ENCODE data around the gene IGF1.

The IGF1 gene

GRCh38 chr12:102498471-102498870 is 18.1 kb upstream of the IGF1 start:
- no peaks in the 10 kb centered on the region for H3K27me3 ChIP-seq (ENCODE audit: control insufficient read depth, insufficient read depth, low read length)
- H3K9me3 ChIP-seq (ENCODE audit: control insufficient read depth, insufficient read depth, low read length), result no peaks in the 10 kb centered on the region
- no peaks in the 10 kb centered on the region for H3K4me1 ChIP-seq (ENCODE audit: control insufficient read depth, insufficient read depth, low read length)
- H3K4me3 ChIP-seq (ENCODE audit: low read depth, low read length), result no peak overlapping the region
- H3K36me3 ChIP-seq (ENCODE audit: control insufficient read depth, insufficient read depth, low read length), result no peaks in the 10 kb centered on the region
- H3K9ac ChIP-seq (ENCODE audit: low read depth, low read length), result no peak overlapping the region
- H3K27ac ChIP-seq (ENCODE audit: low read depth, low read length), result no peak overlapping the region

DNA sequence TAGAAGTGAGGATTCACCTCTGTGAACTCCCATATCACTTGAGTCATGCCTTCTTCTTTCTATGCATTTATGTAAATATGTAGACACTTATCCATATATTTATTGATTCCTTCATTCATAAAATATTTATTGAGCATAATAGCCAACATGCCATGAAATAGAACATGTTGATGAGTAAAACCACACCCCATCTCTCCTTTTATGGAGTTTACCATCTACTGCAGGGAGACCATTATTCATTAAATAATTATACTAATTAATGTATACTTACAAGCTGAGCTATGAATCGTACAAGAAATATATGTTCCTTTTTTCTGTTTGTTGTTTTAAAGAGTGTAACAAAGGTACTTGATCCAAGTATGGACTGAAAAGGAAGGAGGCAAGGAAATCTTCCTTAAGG is 17.4 kb upstream of the IGF1 start:
- H3K36me3 ChIP-seq (ENCODE audit: control insufficient read depth, insufficient read depth, low read length), result no peaks in the 10 kb centered on the region
- no peak overlapping the region for H3K4me3 ChIP-seq (ENCODE audit: low read depth, low read length)
- no peaks in the 10 kb centered on the region for H3K27me3 ChIP-seq (ENCODE audit: control insufficient read depth, insufficient read depth, low read length)
- no peaks in the 10 kb centered on the region for H3K9me3 ChIP-seq (ENCODE audit: control insufficient read depth, insufficient read depth, low read length)
- H3K4me1 ChIP-seq (ENCODE audit: control insufficient read depth, insufficient read depth, low read length), result no peaks in the 10 kb centered on the region
- no peak overlapping the region for H3K9ac ChIP-seq (ENCODE audit: low read depth, low read length)
- no peak overlapping the region for H3K27ac ChIP-seq (ENCODE audit: low read depth, low read length)

DNA sequence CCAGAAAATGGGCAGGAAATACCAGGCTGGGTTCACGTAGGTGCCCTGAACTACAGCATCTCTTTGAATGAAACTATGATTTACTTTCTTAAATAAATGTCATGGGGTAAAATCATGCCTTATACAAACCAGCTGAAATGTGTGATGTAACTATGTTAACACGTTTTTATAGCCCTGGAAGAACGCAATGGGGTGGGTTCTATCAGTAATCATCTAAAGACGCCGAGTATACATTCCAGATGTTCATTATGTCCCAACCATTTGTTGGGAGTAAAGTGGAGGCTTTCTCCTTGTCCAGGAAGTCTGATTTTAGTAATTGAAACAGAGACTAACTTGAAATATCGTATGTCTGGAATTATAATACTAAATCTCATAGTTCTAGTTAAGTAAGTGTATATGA is 16.2 kb upstream of the IGF1 start:
- no peaks in the 10 kb centered on the region for H3K36me3 ChIP-seq (ENCODE audit: control insufficient read depth, insufficient read depth, low read length)
- no peaks in the 10 kb centered on the region for H3K4me1 ChIP-seq (ENCODE audit: control insufficient read depth, insufficient read depth, low read length)
- H3K27ac ChIP-seq (ENCODE audit: low read depth, low read length), result no peak overlapping the region
- H3K9me3 ChIP-seq (ENCODE audit: control insufficient read depth, insufficient read depth, low read length), result no peaks in the 10 kb centered on the region
- H3K27me3 ChIP-seq (ENCODE audit: control insufficient read depth, insufficient read depth, low read length), result no peaks in the 10 kb centered on the region
- H3K4me3 ChIP-seq (ENCODE audit: low read depth, low read length), result no peak overlapping the region
- no peak overlapping the region for H3K9ac ChIP-seq (ENCODE audit: low read depth, low read length)

- no peak overlapping the region for H3K27ac ChIP-seq (ENCODE audit: low read depth, low read length)
- no peak overlapping the region for H3K4me3 ChIP-seq (ENCODE audit: low read depth, low read length)
These were observed 6.9 kb upstream of the IGF1 start for GRCh38 chr12:102487226-102487625.

GRCh38 chr12:102486153-102486552 is 5.8 kb upstream of the IGF1 start:
- Histone ChIP-seq H3K4me1 (ENCODE audit: control insufficient read depth, insufficient read depth, low read length) (no peaks in the 10 kb centered on the region), H3K4me3 (ENCODE audit: low read depth, low read length) (no peak overlapping the region)

More at GRCh38 chr12:102487226-102487625, 6.9 kb upstream of the IGF1 start:
- H3K9me3 ChIP-seq (ENCODE audit: control insufficient read depth, insufficient read depth, low read length), result no peaks in the 10 kb centered on the region
- no peaks in the 10 kb centered on the region for H3K27me3 ChIP-seq (ENCODE audit: control insufficient read depth, insufficient read depth, low read length)
- H3K9ac ChIP-seq (ENCODE audit: low read depth, low read length), result no peak overlapping the region
- H3K4me1 ChIP-seq (ENCODE audit: control insufficient read depth, insufficient read depth, low read length), result no peaks in the 10 kb centered on the region
- H3K36me3 ChIP-seq (ENCODE audit: control insufficient read depth, insufficient read depth, low read length), result no peaks in the 10 kb centered on the region

GRCh38 chr12:102484428-102484958 is 4.1 kb upstream of the IGF1 start:
- no peak overlapping the region for H3K9ac ChIP-seq (ENCODE audit: low read depth, low read length)
- H3K4me1 ChIP-seq (ENCODE audit: control insufficient read depth, insufficient read depth, low read length), result peaks cover 4% of the 10 kb centered on the region; the same call in 1 of the 2 replicates
- H3K9me3 ChIP-seq (ENCODE audit: control insufficient read depth, insufficient read depth, low read length), result no peaks in the 10 kb centered on the region
- no peaks in the 10 kb centered on the region for H3K36me3 ChIP-seq (ENCODE audit: control insufficient read depth, insufficient read depth, low read length)
- no peaks in the 10 kb centered on the region for H3K27me3 ChIP-seq (ENCODE audit: control insufficient read depth, insufficient read depth, low read length)
- H3K27ac ChIP-seq (ENCODE audit: low read depth, low read length), result no peak overlapping the region
- H3K4me3 ChIP-seq (ENCODE audit: low read depth, low read length), result no peak overlapping the region

More at GRCh38 chr12:102486153-102486552, 5.8 kb upstream of the IGF1 start:
- Histone ChIP-seq H3K27ac (ENCODE audit: low read depth, low read length) (no peak overlapping the region), H3K36me3 (ENCODE audit: control insufficient read depth, insufficient read depth, low read length) (no peaks in the 10 kb centered on the region), H3K27me3 (ENCODE audit: control insufficient read depth, insufficient read depth, low read length) (no peaks in the 10 kb centered on the region), H3K9ac (ENCODE audit: low read depth, low read length) (no peak overlapping the region), H3K9me3 (ENCODE audit: control insufficient read depth, insufficient read depth, low read length) (no peaks in the 10 kb centered on the region)

GRCh38 chr12:102484017-102484416 is 3.7 kb upstream of the IGF1 start:
- Histone ChIP-seq H3K4me1 (ENCODE audit: control insufficient read depth, insufficient read depth, low read length) (peaks cover 9% of the 10 kb centered on the region), H3K9ac (ENCODE audit: low read depth, low read length) (no peak overlapping the region), H3K4me3 (ENCODE audit: low read depth, low read length) (no peak overlapping the region), H3K27ac (ENCODE audit: low read depth, low read length) (no peak overlapping the region), H3K27me3 (ENCODE audit: control insufficient read depth, insufficient read depth, low read length) (no peaks in the 10 kb centered on the region), H3K9me3 (ENCODE audit: control insufficient read depth, insufficient read depth, low read length) (no peaks in the 10 kb centered on the region), H3K36me3 (ENCODE audit: control insufficient read depth, insufficient read depth, low read length) (no peaks in the 10 kb centered on the region)

- Histone ChIP-seq H3K9ac (ENCODE audit: low read depth, low read length) (no peak overlapping the region), H3K27me3 (ENCODE audit: control insufficient read depth, insufficient read depth, low read length) (no peaks in the 10 kb centered on the region), H3K4me3 (ENCODE audit: low read depth, low read length) (no peak overlapping the region), H3K9me3 (ENCODE audit: control insufficient read depth, insufficient read depth, low read length) (no peaks in the 10 kb centered on the region), H3K4me1 (ENCODE audit: control insufficient read depth, insufficient read depth, low read length) (peaks cover 14% of the 10 kb centered on the region), H3K27ac (ENCODE audit: low read depth, low read length) (no peak overlapping the region), H3K36me3 (ENCODE audit: control insufficient read depth, insufficient read depth, low read length) (no peaks in the 10 kb centered on the region)
These were observed 3.1 kb upstream of the IGF1 start for GRCh38 chr12:102483466-102483865.

DNA sequence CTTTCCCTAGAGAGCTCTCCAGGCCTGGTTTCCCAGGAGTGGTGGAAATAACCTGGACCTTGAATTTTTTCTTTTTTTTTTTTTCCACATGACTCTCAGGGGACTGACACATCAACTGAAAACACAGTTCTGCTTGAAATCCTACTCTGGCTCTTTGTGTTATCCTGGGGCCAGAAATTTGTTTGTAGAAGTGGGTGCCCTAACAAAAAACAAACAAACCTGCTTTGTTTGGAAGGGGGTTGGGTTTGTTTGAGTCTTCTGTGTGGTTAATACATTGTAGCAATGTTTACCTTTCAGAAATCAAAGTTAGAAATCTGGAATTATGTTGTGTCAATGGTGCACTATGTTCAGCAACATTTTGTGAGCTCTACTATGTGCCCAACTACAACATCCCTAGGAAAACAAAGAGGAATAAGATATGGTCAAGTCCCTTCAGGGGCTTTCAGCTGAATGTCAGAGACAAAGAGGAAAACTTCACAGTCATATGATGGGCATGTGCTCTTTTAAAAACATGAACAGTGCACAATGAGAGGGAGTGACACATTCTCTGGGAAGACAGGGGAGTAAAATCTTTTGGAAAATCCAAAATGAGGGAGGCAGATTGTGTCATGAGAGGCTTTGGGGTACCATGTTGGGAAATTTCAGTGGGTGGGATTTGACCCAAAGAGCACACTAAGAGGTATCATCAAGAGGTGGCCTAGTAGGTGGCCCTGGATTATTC is 1.5 kb upstream of the IGF1 start:
- Histone ChIP-seq H3K4me1 (ENCODE audit: control insufficient read depth, insufficient read depth, low read length) (peaks cover 17% of the 10 kb centered on the region), H3K36me3 (ENCODE audit: control insufficient read depth, insufficient read depth, low read length) (no peaks in the 10 kb centered on the region), H3K27ac (ENCODE audit: low read depth, low read length) (no peak overlapping the region), H3K4me3 (ENCODE audit: low read depth, low read length) (no peak overlapping the region), H3K9ac (ENCODE audit: low read depth, low read length) (no peak overlapping the region), H3K9me3 (ENCODE audit: control insufficient read depth, insufficient read depth, low read length) (no peaks in the 10 kb centered on the region), H3K27me3 (ENCODE audit: control insufficient read depth, insufficient read depth, low read length) (no peaks in the 10 kb centered on the region)

DNA sequence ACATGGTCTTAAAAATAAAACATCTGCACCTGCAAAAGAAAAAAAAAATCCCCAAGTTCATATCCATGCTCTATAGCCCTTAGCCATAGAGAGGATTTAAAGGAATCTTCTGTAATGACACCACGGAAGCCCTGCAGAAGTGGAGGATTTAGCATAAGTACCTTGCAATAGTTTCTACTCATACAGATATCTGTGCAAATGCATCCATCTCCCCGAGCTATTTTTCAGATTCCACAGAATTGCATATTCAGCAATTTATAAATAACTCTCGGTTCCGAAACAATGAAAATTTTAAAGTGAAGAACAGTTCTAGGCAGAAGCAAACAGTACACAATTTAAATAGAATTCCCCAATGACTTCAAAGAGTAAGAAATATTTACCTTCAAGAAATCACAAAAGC is 424 bp downstream of the IGF1 start:
- Histone ChIP-seq H3K4me1 (ENCODE audit: control insufficient read depth, insufficient read depth, low read length) (peaks cover 17% of the 10 kb centered on the region), H3K9ac (ENCODE audit: low read depth, low read length) (no peak overlapping the region), H3K27ac (ENCODE audit: low read depth, low read length) (no peak overlapping the region), H3K9me3 (ENCODE audit: control insufficient read depth, insufficient read depth, low read length) (no peaks in the 10 kb centered on the region), H3K4me3 (ENCODE audit: low read depth, low read length) (no peak overlapping the region), H3K27me3 (ENCODE audit: control insufficient read depth, insufficient read depth, low read length) (no peaks in the 10 kb centered on the region), H3K36me3 (ENCODE audit: control insufficient read depth, insufficient read depth, low read length) (no peaks in the 10 kb centered on the region)

- peaks cover 17% of the 10 kb centered on the region for H3K4me1 ChIP-seq (ENCODE audit: control insufficient read depth, insufficient read depth, low read length)
- H3K9me3 ChIP-seq (ENCODE audit: control insufficient read depth, insufficient read depth, low read length), result no peaks in the 10 kb centered on the region
- no peaks in the 10 kb centered on the region for H3K36me3 ChIP-seq (ENCODE audit: control insufficient read depth, insufficient read depth, low read length)
- no peaks in the 10 kb centered on the region for H3K27me3 ChIP-seq (ENCODE audit: control insufficient read depth, insufficient read depth, low read length)
- H3K4me3 ChIP-seq (ENCODE audit: low read depth, low read length), result no peak overlapping the region
- no peak overlapping the region for H3K27ac ChIP-seq (ENCODE audit: low read depth, low read length)
- H3K9ac ChIP-seq (ENCODE audit: low read depth, low read length), result no peak overlapping the region
These were observed 1.1 kb downstream of the IGF1 start for GRCh38 chr12:102479099-102479885.

Measured in HUES48 (cell line).